ENCODE data around the gene ERP44. TPM values are rescaled to one million over a fixed set of nuclear protein-coding genes. Genes with fewer than 3 reads are reported as not detected.
"Not testable (repeated sequence)": the region's sequence is repeated elsewhere in the genome, so short reads cannot be mapped to it uniquely, and the experiment has no call there.

ERP44 gene
- 10 to 100 TPM in 2 of 4 donors, 1 to 10 TPM in 2; 7.0 to 10.8 (median 9.7) TPM for total RNA-seq

GRCh38 chr9:100098887-100099721 lies at the start of gene ERP44, which contains the start of gene INVS:
Gene ERP44, minus strand, starts transcription at chr9:100099000. Its CDS starts 160 bp downstream, at chr9:100098840.
Gene INVS, plus strand, starts transcription at chr9:100099243. Its CDS starts 5,279 bp downstream, at chr9:100104522.
- H3K27me3 ChIP-seq, result no peaks in the 10 kb centered on the region
- in situ Hi-C loops (cut with MboI; ENCODE audit: low sequenced_read_pairs in 4 of 4), result no loop called here
- H3K4me3 ChIP-seq, result peak within 1 kb of the TSS; percentile 87 to 98 (median 98)
- H3K36me3 ChIP-seq, result peaks cover 0 to 4% of the 10 kb centered on the region in 2 donors
- peak; percentile 95 for ATAC-seq
- H3K4me1 ChIP-seq, result peaks cover 31 to 38% of the 10 kb centered on the region in 2 donors
- H3K9me3 ChIP-seq, result no peaks in the 10 kb centered on the region
- H3K27ac ChIP-seq, result peak within 1 kb of the TSS; percentile 90 to 99 (median 95)
- no peak for TF ChIP-seq CTCF (IDR thresholded peaks at IDR 0.05 in 4 of 5, conservative IDR thresholded peaks at IDR 0.05 in 1 of 5)
- TF ChIP-seq POLR2A (IDR thresholded peaks at IDR 0.05), result peak; percentile 92 to 94
- peak; percentile 99 to 100 for DNase-seq
- intact Hi-C loops (cut with DNase I; ENCODE audit: low total_unique reads), result loop anchor here (1.0 to 5.0 kb wide), 6 partner anchors 12 to 877 kb away; partner anchors contain the start of genes ALG2, NR4A3, SEC61B and TEX10

GRCh38 chr9:100145976-100146375 lies 47.2 kb upstream of the ERP44 start:
- intact Hi-C loops (cut with DNase I; ENCODE audit: low total_unique reads); H3K36me3 ChIP-seq; DNase-seq; H3K27ac ChIP-seq; H3K9me3 ChIP-seq; H3K4me3 ChIP-seq; H3K4me1 ChIP-seq; in situ Hi-C loops (cut with MboI; ENCODE audit: low sequenced_read_pairs in 4 of 4); ATAC-seq; H3K27me3 ChIP-seq: not testable (repeated sequence)

DNA sequence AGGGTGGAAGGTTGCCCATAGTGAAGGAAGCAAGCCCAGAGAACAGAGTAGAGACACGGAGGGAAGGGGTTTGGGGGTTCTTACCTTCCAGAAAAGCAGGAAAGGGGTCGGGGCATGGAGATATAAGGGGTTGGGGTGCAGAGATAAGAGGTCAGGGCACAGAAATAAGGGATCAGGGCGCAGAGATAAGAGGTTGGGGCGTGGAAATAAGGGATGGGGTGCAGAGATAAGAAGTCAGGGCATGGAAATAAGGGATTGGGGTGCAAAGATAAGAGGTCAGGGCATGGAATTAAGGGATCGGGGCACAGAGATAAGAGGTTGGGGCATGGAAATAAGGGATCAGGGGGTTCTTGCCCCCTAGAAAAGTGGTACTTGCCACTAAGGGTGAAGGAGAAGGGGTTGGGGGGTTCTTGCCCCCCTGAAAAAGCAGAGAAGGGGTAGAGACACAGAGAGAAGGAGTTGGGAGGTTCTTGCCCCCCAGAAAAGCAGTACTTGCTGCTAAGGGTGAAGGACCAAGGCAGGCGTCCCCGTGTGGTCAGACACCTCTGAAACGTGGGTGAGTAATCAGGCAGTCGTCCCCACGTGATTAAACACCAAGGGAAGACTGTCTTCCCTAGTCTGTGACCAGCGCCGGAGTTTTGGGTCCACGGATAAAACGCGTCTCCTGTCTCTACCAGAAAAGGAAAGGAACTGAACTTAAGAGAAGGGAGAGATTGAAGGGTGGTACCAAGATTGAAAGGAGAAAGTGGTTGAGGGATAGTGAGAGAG lies 46.6 kb upstream of the ERP44 start:
- H3K27me3 ChIP-seq; H3K27ac ChIP-seq; in situ Hi-C loops (cut with MboI; ENCODE audit: low sequenced_read_pairs in 4 of 4); ATAC-seq; H3K4me1 ChIP-seq; intact Hi-C loops (cut with DNase I; ENCODE audit: low total_unique reads); H3K4me3 ChIP-seq; DNase-seq; H3K36me3 ChIP-seq; H3K9me3 ChIP-seq: not testable (repeated sequence)

- in situ Hi-C loops (cut with MboI; ENCODE audit: low sequenced_read_pairs in 4 of 4), result not testable (repeated sequence)
Measured at GRCh38 chr9:100141862-100142261, 43.1 kb upstream of the ERP44 start.

GRCh38 chr9:100140303-100140702 lies 41.5 kb upstream of the ERP44 start:
- H3K36me3 ChIP-seq; H3K4me1 ChIP-seq; H3K9me3 ChIP-seq; ATAC-seq; DNase-seq; H3K4me3 ChIP-seq; H3K27me3 ChIP-seq; H3K27ac ChIP-seq; in situ Hi-C loops (cut with MboI; ENCODE audit: low sequenced_read_pairs in 4 of 4); intact Hi-C loops (cut with DNase I; ENCODE audit: low total_unique reads): not testable (repeated sequence)

More at GRCh38 chr9:100141862-100142261, 43.1 kb upstream of the ERP44 start:
- H3K4me1 ChIP-seq; H3K36me3 ChIP-seq; H3K9me3 ChIP-seq; H3K27ac ChIP-seq; intact Hi-C loops (cut with DNase I; ENCODE audit: low total_unique reads); ATAC-seq; H3K27me3 ChIP-seq; DNase-seq; H3K4me3 ChIP-seq: not testable (repeated sequence)

DNA sequence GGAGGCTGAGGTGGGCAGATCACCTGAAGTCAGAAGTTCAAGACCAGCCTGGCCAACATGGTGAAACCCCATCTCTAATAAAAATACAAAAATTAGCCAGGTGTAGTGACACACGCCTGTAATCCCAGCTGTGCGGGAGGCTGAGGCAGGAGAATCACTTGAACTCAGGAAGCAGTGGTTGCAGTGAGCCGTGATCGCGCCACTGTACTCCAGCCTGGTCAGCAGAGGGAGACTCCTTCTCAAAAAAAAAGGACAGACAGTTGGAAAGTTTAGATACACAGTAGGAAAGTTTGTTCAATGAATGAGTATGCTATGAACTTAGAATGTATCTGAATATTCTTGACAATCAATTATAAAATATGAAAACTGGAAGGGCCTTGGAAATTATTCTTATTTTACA lies 38.0 kb upstream of the ERP44 start:
- H3K9me3 ChIP-seq; H3K4me1 ChIP-seq; intact Hi-C loops (cut with DNase I; ENCODE audit: low total_unique reads); in situ Hi-C loops (cut with MboI; ENCODE audit: low sequenced_read_pairs in 4 of 4); ATAC-seq; DNase-seq; H3K27me3 ChIP-seq; H3K36me3 ChIP-seq; H3K4me3 ChIP-seq; H3K27ac ChIP-seq: not testable (repeated sequence)

GRCh38 chr9:100134731-100135130 lies 35.9 kb upstream of the ERP44 start:
- no peak overlapping the region for H3K27ac ChIP-seq
- no peaks in the 10 kb centered on the region for H3K27me3 ChIP-seq
- TF ChIP-seq CTCF (IDR thresholded peaks at IDR 0.05 in 4 of 5, conservative IDR thresholded peaks at IDR 0.05 in 1 of 5) (no peak), POLR2A (IDR thresholded peaks at IDR 0.05) (no peak)
- peaks cover 0 to 19% of the 10 kb centered on the region in 2 donors for H3K4me1 ChIP-seq
- no peaks in the 10 kb centered on the region for H3K9me3 ChIP-seq
- DNase-seq (no peak), ATAC-seq (no peak)
- peaks cover 0 to 3% of the 10 kb centered on the region in 2 donors for H3K36me3 ChIP-seq
- in situ Hi-C loops (cut with MboI; ENCODE audit: low sequenced_read_pairs in 4 of 4) (no loop called here), intact Hi-C loops (cut with DNase I; ENCODE audit: low total_unique reads) (no loop called here)
- no peak overlapping the region for H3K4me3 ChIP-seq
